Glomerular visceral epithelial cell (primary cell): Measurements from ENCODE around the gene B3GNT5.
A peak's percentile ranks its signal among the peaks of the same experiment; 100 is the strongest.
"Not testable (repeated sequence)": the region's sequence is repeated elsewhere in the genome, so short reads cannot be mapped to it uniquely, and the experiment has no call there.

ENCODE experiments used
- DNase-seq: peaks from one replicate; pipeline ENCODE4 v3.0.0-alpha.2; 2016; ENCODE audit errors: extremely low spot score

Gene B3GNT5

DNA sequence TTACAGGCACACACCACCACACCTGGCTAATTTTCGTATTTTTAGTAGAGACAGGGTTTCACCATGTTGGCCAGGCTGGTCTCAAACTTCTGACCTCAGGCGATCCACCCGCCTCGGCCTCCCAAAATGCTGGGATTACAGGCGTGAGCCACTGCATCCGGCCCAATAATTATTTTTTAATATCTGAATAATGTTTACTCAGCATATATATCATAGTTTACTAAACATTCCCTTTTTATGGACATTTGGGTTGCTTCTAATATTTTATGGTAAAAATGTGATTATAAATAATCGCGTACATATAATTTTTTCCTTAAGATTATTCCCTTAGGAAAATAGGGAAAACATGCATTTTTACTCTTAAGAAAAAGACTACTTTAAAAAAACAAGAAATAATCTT, 22.8 kb upstream of the B3GNT5 start:
- DNase-seq: not testable (repeated sequence)

GRCh38 chr3:183230826-183231225, 22.2 kb upstream of the B3GNT5 start:
- no peak for DNase-seq

- DNase-seq: no peak
Measured at GRCh38 chr3:183233966-183234365, 19.1 kb upstream of the B3GNT5 start.

DNA sequence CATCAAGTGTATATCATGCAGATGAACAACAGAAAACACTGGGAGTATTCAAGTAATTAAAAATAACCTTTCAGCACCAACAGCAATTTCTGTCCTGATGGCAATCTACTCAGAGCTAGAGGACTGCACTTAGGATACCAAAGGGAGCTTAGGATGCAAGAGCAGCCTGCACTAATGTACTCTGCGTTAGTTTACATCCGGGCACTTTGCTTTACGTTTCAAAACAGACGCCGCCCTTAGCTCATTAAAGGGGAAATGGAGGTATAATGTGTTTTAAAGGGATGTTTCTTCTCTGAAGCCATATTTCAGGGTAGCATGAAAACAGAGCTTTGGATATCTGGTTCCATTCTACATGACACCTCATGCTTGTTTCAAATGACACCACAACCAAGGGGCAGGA, 14.0 kb upstream of the B3GNT5 start:
- DNase-seq: no peak

DNA sequence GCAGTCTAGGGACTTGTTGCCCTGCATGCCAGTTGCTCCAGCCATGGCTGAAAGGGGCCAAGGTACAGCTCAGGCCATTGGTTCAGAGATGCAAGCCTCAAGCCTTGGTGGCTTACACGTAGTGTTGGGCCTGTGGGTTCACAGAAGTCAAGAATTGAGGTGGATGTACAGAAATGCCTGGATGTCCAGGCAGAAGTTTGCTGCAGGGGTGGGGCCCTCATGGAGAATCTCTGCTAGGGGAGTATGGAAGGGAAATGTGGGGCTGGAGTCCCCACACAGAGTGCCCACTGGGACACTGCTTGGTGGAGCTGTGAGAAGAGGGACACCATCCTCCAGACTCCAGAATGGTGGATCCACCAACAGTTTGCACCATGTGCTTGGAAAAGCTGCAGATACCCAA, 10.6 kb upstream of the B3GNT5 start:
- DNase-seq: no peak

DNA sequence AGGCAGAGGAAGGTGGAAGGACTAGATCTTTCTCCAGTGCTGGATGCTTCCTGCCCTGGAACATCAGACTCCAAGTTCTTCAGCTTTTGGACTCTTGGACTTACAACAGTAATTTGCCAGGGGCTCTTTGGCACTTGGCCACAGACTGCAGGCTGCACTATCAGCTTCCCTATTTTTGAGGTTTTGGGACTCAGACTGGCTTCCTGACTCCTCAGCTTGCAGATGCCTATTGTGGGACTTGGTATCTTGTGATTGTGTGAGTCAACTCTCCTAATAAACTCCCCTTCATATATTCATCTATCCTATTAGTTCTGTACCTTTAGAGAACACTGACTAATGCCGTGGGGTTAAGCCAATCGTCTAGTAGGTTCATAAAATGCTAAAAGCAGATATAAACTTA, 8.8 kb upstream of the B3GNT5 start:
- DNase-seq: no peak

DNA sequence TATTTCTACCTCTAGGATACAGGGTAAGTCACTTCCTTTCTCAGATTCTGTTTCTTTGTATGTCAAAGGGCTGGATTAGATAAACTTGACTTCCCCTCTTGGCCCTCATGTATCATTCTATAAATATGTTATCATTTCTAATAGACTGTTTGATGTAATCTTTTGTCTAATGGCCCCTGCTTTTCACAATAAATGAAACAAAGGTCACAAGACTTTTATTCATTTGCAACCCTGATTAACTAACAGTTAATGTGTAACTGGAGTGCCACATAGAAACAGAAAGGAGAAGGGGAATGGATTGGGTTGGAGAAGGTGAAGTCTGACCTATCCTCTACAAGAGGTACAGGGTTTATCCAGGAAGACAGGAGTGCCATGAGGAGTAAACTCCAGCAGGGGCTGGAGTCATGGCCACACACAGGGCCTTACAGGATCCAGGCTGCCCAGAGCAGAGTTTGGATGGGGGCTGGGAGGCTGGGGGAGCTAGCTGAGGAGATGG, 8.0 kb upstream of the B3GNT5 start:
- DNase-seq: no peak

DNA sequence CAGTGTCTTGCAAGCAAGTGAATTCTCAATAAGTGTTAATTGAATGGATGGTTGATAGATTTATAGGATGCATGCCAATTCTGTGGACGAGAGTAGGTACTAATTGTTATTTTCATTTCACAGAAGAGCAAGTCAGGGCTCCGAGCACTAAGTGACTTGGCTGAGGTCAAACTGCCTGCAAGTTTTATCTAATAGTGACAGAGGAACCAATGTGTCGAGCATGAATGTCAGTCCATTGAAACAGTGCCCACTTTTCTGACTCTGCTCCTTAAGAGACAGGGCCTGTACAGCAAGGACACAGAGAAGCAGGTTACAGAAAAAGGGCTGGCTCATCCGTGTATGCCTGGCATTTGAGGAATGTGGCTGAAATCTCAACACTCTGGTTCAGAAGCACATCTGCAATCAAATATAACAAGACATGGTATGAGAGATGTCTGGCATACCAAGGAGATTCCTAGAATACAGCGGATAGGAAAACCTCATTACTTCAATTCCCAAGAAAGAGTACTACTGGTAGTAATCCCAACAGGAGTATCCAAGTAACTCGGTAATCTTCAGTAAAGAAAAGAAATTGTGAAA, 6.0 kb upstream of the B3GNT5 start:
- DNase-seq: peak; percentile 68

- no peak for DNase-seq
Measured at GRCh38 chr3:183249006-183249718, 3.9 kb upstream of the B3GNT5 start.

DNA sequence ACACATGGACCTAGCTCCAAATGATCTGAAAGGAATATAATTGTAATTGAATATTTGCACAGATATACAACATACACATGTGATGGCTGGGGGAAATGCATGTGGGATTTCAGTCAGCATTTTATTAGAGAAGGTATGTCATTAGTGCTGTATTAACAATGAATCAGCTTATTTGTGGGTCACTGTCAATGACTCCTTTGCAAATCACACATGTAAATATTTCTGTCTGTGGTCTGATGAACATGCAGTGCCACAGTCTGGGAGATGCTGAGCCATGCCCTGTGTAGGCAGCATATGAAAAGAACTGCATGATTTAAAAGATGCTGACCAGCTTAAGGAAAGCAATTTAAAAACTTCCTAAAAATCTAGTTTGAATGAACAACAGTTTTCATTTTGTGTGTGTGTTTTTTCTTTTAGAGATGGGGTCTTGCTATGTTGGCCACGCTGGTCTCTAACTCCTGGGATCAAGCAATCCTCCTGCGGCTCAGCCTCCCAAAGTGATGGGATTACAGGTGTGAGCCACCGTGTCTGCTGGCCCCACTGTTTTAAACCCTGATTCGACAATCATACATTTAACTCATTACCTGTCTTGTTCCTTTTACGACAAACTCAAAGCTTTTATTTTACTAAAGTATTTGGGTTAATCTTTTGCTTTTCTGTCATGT, 803 bp upstream of the B3GNT5 start:
- no peak for DNase-seq

- peak; percentile 58 for DNase-seq
Measured at GRCh38 chr3:183253528-183254486, 754 bp downstream of the B3GNT5 start.

- DNase-seq: peak; percentile 22
Measured at GRCh38 chr3:183254487-183255347, 1.7 kb downstream of the B3GNT5 start.

- peak; percentile 63 for DNase-seq
Measured at GRCh38 chr3:183255348-183255730, 2.3 kb downstream of the B3GNT5 start.

DNA sequence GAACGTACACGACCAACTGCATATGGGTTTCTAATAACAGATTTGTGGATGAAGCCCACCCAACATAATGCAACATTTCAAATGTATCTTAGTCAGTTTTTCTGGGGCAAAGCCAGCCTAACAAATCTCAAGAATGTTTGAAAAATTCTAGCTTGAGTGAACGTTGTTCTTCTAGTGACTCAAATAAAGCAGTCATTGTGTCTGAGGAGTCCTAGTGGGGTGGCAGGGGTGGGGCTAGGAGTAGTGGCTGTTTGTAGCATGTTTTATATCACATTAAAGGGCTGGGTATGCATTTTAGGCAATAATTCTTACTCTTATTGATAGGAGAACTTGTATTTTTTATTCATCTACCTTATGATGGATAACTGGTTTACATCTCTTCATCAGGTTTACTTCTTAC, 6.0 kb downstream of the B3GNT5 start:
- no peak for DNase-seq

DNA sequence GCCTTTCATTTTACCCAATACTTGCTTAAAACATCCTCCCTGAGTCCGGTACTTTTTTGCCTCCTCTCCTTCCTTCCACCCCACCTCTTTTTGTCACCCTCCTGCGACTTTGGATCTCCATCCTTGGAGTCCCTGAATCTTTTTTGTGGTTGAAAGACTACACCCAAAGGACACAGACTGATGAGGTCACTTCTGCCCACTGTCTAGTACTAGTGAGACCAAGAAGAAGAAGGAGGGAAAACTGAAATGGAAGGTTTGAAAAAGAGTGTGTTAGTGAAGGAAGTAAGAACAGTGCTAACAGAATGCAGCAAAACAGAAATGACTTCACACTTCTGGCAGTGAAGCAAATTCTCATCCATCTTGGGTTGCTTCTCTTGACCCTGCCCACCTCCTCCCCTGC, 6.6 kb downstream of the B3GNT5 start:
- no peak for DNase-seq

- DNase-seq: no peak
Measured at GRCh38 chr3:183260167-183260904, 7.3 kb downstream of the B3GNT5 start.

GRCh38 chr3:183261151-183261724, 8.2 kb downstream of the B3GNT5 start:
- DNase-seq: no peak

DNA sequence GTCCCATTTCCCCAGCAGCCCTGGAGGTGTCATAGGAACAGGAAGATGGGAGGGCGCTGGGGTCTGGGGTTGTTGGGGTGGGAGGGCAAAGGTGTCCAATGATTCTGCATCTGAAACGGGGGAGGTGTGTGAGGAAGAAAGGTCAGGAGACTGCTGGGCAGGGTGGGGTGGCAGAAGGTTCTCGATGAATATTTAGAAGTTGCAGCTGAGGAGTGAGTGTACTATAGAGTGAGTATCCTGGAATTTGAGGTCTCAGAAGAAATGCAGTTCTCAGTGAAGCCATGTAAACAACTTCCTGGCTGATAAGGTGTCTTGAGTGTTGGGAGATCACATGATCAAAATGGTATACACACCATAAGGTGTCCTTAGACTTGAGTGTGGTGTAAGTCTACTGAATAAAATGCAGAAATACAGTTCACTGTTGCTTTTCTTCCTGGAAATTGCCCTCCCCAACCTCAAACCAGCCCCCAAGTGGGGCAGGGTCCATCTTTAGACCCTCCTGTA, 9.9 kb downstream of the B3GNT5 start:
- DNase-seq: no peak

- DNase-seq: no peak
Measured at GRCh38 chr3:183264268-183264667, 11.2 kb downstream of the B3GNT5 start.
